Stimulated activated CD4-positive, alpha-beta T cell treated with anti-CD3 and anti-CD28 coated beads, Interleukin-4, amount 100 ng/mL, for 4 hours (primary cell): ENCODE results near the gene EVI5.
A peak's percentile ranks its signal among the peaks of the same experiment; 100 is the strongest.
"Not testable (repeated sequence)": the region's sequence is repeated elsewhere in the genome, so short reads cannot be mapped to it uniquely, and the experiment has no call there.

Experiments used
- DNase-seq, 2 experiments: peaks; one replicate each; pipeline ENCODE4 v3.0.0-alpha.2; 2020

EVI5 gene

GRCh38 chr1:92791487-92792066 is 6.7 kb upstream of the EVI5 start:
- DNase-seq = no peak

- no peak for DNase-seq
Measured at GRCh38 chr1:92790867-92791266, 6.0 kb upstream of the EVI5 start.

GRCh38 chr1:92790081-92790480 is 5.2 kb upstream of the EVI5 start:
- no peak for DNase-seq

GRCh38 chr1:92786111-92786901 is 1.4 kb upstream of the EVI5 start:
- no peak for DNase-seq

- DNase-seq = peak in 1 of 2 experiments; percentile 10
Measured at GRCh38 chr1:92784021-92784638, 778 bp downstream of the EVI5 start.

GRCh38 chr1:92783550-92783949 is 1.4 kb downstream of the EVI5 start:
- DNase-seq = not testable (repeated sequence)

GRCh38 chr1:92778376-92778775 is 6.5 kb downstream of the EVI5 start:
- DNase-seq = no peak

GRCh38 chr1:92774407-92774806 is 10.5 kb downstream of the EVI5 start:
- no peak for DNase-seq

- not testable (repeated sequence) for DNase-seq
Measured at GRCh38 chr1:92773749-92774148, 11.2 kb downstream of the EVI5 start.

- no peak for DNase-seq
Measured at GRCh38 chr1:92769856-92770255, 15.1 kb downstream of the EVI5 start.

GRCh38 chr1:92768915-92769314 is 16.0 kb downstream of the EVI5 start:
- DNase-seq = no peak

GRCh38 chr1:92768296-92768695 is 16.6 kb downstream of the EVI5 start:
- DNase-seq = no peak

GRCh38 chr1:92764116-92764515 is 20.8 kb downstream of the EVI5 start:
- no peak for DNase-seq

GRCh38 chr1:92762355-92762754 is 22.6 kb downstream of the EVI5 start:
- no peak for DNase-seq

- no peak for DNase-seq
Measured at GRCh38 chr1:92759361-92759760, 25.5 kb downstream of the EVI5 start.

- no peak for DNase-seq
Measured at GRCh38 chr1:92756537-92756936, 28.4 kb downstream of the EVI5 start.

GRCh38 chr1:92755541-92756461 is 29.1 kb downstream of the EVI5 start:
- DNase-seq = no peak

GRCh38 chr1:92754719-92755050 is 30.2 kb downstream of the EVI5 start:
- DNase-seq = no peak

GRCh38 chr1:92754000-92754718 is 30.7 kb downstream of the EVI5 start:
- DNase-seq = no peak

- no peak for DNase-seq
Measured at GRCh38 chr1:92752719-92753118, 32.2 kb downstream of the EVI5 start.

- peak; percentile 2 to 12 for DNase-seq
Measured at GRCh38 chr1:92749024-92749634, 35.8 kb downstream of the EVI5 start.

- DNase-seq = no peak
Measured at GRCh38 chr1:92748138-92748537, 36.8 kb downstream of the EVI5 start.
